Measurements from ENCODE around the gene LHCGR.
"Not testable (repeated sequence)": the region's sequence is repeated elsewhere in the genome, so short reads cannot be mapped to it uniquely, and the experiment has no call there.

LHCGR gene

DNA sequence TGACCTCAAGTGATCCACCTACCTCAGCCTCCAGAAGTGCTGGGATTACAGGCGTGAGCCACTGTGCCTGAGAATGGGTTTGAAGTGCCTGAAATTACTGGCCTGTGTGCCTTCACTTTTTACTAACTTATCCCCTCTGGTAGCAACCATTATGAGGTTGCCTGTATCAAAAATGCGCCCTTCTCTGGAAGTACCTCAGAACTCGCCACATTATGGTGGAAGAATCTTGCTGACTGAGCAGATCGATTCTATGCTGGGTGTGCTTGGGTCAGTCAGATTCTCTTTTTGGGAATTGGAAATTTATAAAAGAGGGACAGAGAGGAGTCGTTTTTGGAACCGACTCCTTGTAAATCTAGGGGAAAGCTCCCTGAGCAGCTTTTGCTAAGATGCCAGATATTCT, 8.2 kb downstream of the LHCGR start:
- no peak overlapping the region for H3K4me3 ChIP-seq (ENCODE audit: control insufficient read depth in 1 of 7, extremely low read depth in 1 of 7, insufficient read depth in 4 of 7, low read depth in 2 of 7, low read length in 6 of 7)
- DNase-seq, result no peak
- 79% methylated on average over 4 of the region's 6 CpGs for WGBS (ENCODE audit: insufficient coverage)
- no peaks in the 10 kb centered on the region for H3K4me1 ChIP-seq (ENCODE audit: control extremely low read depth in 1 of 4, control insufficient read depth in 4 of 4, insufficient read depth in 4 of 4, low read length in 3 of 4)
- no peak overlapping the region for H3K27ac ChIP-seq (ENCODE audit: insufficient read depth in 1 of 2, low read depth in 1 of 2, low read length in 2 of 2, poor library complexity in 1 of 2, severe bottlenecking in 2 of 2)
- no peaks in the 10 kb centered on the region for H3K9me3 ChIP-seq (ENCODE audit: control extremely low read depth in 1 of 5, control insufficient read depth in 4 of 5, insufficient read depth in 2 of 5, low read depth in 1 of 5, low read length in 4 of 5)
- no peaks in the 10 kb centered on the region for H3K27me3 ChIP-seq (replicated peaks in 2 of 5; ENCODE audit: control insufficient read depth in 4 of 5, insufficient read depth in 5 of 5, low read length in 4 of 5)
- no peaks in the 10 kb centered on the region for H3K36me3 ChIP-seq (ENCODE audit: control insufficient read depth in 4 of 4, insufficient read depth in 4 of 4, low read length in 3 of 4)
- ChIA-PET POLR2A (no interaction called here), CTCF (no interaction called here)

DNA sequence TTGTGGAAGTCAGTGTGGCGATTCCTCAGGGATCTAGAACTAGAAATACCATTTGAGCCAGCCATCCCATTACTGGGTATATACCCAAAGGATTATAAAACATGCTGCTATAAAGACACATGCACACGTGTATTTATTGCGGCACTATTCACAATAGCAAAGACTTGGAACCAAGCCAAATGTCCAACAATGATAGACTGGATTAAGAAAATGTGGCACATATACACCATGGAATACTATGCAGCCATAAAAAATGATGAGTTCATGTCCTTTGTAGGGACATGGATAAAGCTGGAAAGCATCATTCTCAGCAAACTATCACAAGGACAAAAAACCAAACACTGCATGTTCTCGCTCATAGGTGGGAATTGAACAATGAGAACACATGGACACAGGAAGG, 16.3 kb downstream of the LHCGR start:
- H3K27ac ChIP-seq (ENCODE audit: insufficient read depth in 1 of 2, low read depth in 1 of 2, low read length in 2 of 2, poor library complexity in 1 of 2, severe bottlenecking in 2 of 2); CTCF ChIA-PET; DNase-seq; H3K36me3 ChIP-seq (ENCODE audit: control insufficient read depth in 4 of 4, insufficient read depth in 4 of 4, low read length in 3 of 4); POLR2A ChIA-PET; H3K9me3 ChIP-seq (ENCODE audit: control extremely low read depth in 1 of 5, control insufficient read depth in 4 of 5, insufficient read depth in 2 of 5, low read depth in 1 of 5, low read length in 4 of 5); H3K4me1 ChIP-seq (ENCODE audit: control extremely low read depth in 1 of 4, control insufficient read depth in 4 of 4, insufficient read depth in 4 of 4, low read length in 3 of 4); H3K4me3 ChIP-seq (ENCODE audit: control insufficient read depth in 1 of 7, extremely low read depth in 1 of 7, insufficient read depth in 4 of 7, low read depth in 2 of 7, low read length in 6 of 7); H3K27me3 ChIP-seq (replicated peaks in 2 of 5; ENCODE audit: control insufficient read depth in 4 of 5, insufficient read depth in 5 of 5, low read length in 4 of 5): not testable (repeated sequence)
- no CpG with 5 or more reads among the region's 4 CpGs for WGBS (ENCODE audit: insufficient coverage)

DNA sequence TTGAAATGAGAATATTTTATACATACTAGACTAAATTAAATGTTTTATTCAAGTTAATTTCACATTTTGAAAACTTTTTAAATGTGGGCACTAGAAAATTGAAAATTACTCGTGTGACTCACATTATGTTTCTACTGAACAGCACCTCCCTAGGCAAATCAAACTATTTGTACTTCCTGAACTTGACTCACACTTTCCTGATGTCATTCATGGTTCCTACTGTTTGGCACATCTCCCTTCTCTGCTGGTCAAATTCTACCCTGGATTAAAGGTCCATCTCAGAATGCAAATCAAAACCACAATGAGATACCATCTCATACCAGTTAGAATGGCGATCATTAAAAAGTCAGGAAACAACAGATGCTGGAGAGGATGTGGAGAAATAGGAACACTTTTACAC, 16.7 kb downstream of the LHCGR start:
- Histone ChIP-seq H3K27ac (ENCODE audit: insufficient read depth in 1 of 2, low read depth in 1 of 2, low read length in 2 of 2, poor library complexity in 1 of 2, severe bottlenecking in 2 of 2) (no peak overlapping the region), H3K4me3 (ENCODE audit: control insufficient read depth in 1 of 7, extremely low read depth in 1 of 7, insufficient read depth in 4 of 7, low read depth in 2 of 7, low read length in 6 of 7) (no peak overlapping the region), H3K27me3 (replicated peaks in 2 of 5; ENCODE audit: control insufficient read depth in 4 of 5, insufficient read depth in 5 of 5, low read length in 4 of 5) (peaks cover 0 to 6% (median 0%) of the 10 kb centered on the region in 5 experiments), H3K36me3 (ENCODE audit: control insufficient read depth in 4 of 4, insufficient read depth in 4 of 4, low read length in 3 of 4) (no peaks in the 10 kb centered on the region), H3K4me1 (ENCODE audit: control extremely low read depth in 1 of 4, control insufficient read depth in 4 of 4, insufficient read depth in 4 of 4, low read length in 3 of 4) (no peaks in the 10 kb centered on the region), H3K9me3 (ENCODE audit: control extremely low read depth in 1 of 5, control insufficient read depth in 4 of 5, insufficient read depth in 2 of 5, low read depth in 1 of 5, low read length in 4 of 5) (no peaks in the 10 kb centered on the region)
- ChIA-PET CTCF (no interaction called here), POLR2A (no interaction called here)
- DNase-seq, result no peak
- WGBS (ENCODE audit: insufficient coverage), result 78% methylated on average over 1 of the region's 2 CpGs

DNA sequence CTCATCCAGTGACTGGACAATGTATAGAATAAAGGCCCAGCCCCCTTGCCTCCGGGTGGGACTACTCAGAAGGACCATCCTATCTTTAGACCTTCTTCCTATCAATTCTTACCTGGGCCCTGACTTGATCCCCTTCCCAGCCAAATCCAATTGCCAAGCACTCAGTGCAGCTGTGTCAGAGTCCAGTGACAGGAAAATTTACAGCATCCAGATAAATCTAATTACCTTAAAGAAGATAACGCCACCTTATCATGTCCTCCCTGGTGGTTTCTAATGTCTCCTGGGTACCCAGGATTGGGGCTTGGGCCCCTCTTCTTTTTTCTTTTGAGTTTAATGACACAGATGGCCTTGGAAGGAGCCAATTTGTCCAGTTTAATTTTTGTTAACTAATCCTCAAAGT, 19.3 kb downstream of the LHCGR start:
- no peak overlapping the region for H3K27ac ChIP-seq (ENCODE audit: insufficient read depth in 1 of 2, low read depth in 1 of 2, low read length in 2 of 2, poor library complexity in 1 of 2, severe bottlenecking in 2 of 2)
- no peak overlapping the region for H3K4me3 ChIP-seq (ENCODE audit: control insufficient read depth in 1 of 7, extremely low read depth in 1 of 7, insufficient read depth in 4 of 7, low read depth in 2 of 7, low read length in 6 of 7)
- no peaks in the 10 kb centered on the region for H3K9me3 ChIP-seq (ENCODE audit: control extremely low read depth in 1 of 5, control insufficient read depth in 4 of 5, insufficient read depth in 2 of 5, low read depth in 1 of 5, low read length in 4 of 5)
- DNase-seq, result no peak
- H3K4me1 ChIP-seq (ENCODE audit: control extremely low read depth in 1 of 4, control insufficient read depth in 4 of 4, insufficient read depth in 4 of 4, low read length in 3 of 4), result no peaks in the 10 kb centered on the region
- WGBS (ENCODE audit: insufficient coverage), result 96% methylated on average over 2 of the region's 2 CpGs
- H3K36me3 ChIP-seq (ENCODE audit: control insufficient read depth in 4 of 4, insufficient read depth in 4 of 4, low read length in 3 of 4), result no peaks in the 10 kb centered on the region
- H3K27me3 ChIP-seq (replicated peaks in 2 of 5; ENCODE audit: control insufficient read depth in 4 of 5, insufficient read depth in 5 of 5, low read length in 4 of 5), result peaks cover 0 to 12% (median 0%) of the 10 kb centered on the region in 5 experiments
- CTCF ChIA-PET, result no interaction called here
- POLR2A ChIA-PET, result no interaction called here

DNA sequence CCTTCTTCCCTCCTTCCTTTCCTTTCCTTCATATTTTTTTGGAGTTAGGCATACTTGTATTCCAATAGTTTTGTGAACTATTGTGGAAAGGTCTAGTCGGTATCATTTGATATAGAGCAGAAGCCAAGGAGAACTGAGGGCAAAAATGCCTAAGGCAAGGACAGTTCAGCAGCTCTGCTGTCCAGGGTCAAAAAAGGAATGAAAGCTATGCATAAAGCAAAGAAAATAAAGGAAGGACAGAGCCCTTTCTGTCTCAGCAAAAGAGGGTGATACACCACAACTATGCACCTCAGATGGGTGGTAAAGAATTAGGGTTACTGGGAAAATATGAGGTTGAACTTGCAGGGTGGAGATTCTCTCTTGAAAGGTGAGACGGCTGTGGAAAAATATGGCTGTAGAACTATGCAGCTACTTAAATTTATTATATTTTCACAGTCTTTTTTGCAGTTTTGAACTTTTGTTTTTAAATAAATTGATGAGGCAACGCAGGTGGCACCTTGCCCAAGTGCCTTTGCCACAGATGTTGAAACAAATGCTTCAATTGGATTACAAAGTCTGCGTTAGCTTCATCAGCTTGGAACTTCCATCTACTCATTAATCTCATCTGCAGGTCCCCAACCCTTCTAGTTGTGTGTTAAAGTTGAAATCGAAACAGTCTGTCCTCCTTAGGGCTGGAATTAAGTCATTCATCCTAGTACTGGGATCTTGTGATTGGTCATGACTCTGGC, 20.8 kb downstream of the LHCGR start:
- Histone ChIP-seq H3K9me3 (ENCODE audit: control extremely low read depth in 1 of 5, control insufficient read depth in 4 of 5, insufficient read depth in 2 of 5, low read depth in 1 of 5, low read length in 4 of 5) (no peaks in the 10 kb centered on the region), H3K36me3 (ENCODE audit: control insufficient read depth in 4 of 4, insufficient read depth in 4 of 4, low read length in 3 of 4) (no peaks in the 10 kb centered on the region), H3K27ac (ENCODE audit: insufficient read depth in 1 of 2, low read depth in 1 of 2, low read length in 2 of 2, poor library complexity in 1 of 2, severe bottlenecking in 2 of 2) (no peak overlapping the region), H3K4me3 (ENCODE audit: control insufficient read depth in 1 of 7, extremely low read depth in 1 of 7, insufficient read depth in 4 of 7, low read depth in 2 of 7, low read length in 6 of 7) (no peak overlapping the region), H3K4me1 (ENCODE audit: control extremely low read depth in 1 of 4, control insufficient read depth in 4 of 4, insufficient read depth in 4 of 4, low read length in 3 of 4) (no peaks in the 10 kb centered on the region), H3K27me3 (replicated peaks in 2 of 5; ENCODE audit: control insufficient read depth in 4 of 5, insufficient read depth in 5 of 5, low read length in 4 of 5) (peaks cover 0 to 12% (median 0%) of the 10 kb centered on the region in 5 experiments)
- POLR2A ChIA-PET, result no interaction called here
- 92% methylated on average over 2 of the region's 5 CpGs for WGBS (ENCODE audit: insufficient coverage)
- no peak for DNase-seq
- CTCF ChIA-PET, result no interaction called here

DNA sequence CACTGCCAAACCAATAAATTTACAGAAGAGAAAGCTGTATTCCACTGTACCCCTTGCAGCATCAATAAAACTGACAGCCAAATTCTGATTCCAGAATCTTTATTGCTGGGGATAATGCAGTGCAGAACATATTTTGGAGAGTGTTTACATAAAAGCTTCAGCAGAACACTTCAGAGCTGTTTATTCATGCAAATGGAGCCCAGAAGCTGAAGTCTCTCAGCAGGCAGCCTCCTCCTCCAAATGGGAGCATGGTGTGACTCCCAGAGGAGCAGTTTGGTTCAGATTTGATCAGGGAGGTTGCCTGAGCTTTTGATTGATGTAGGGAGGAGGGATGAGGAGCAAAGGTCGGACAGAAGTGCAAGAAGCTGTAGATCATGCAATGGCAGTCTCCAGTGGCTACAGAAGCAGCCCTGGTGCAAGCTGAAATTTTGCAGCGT, 22.4 kb downstream of the LHCGR start:
- Histone ChIP-seq H3K4me3 (ENCODE audit: control insufficient read depth in 1 of 7, extremely low read depth in 1 of 7, insufficient read depth in 4 of 7, low read depth in 2 of 7, low read length in 6 of 7) (no peak overlapping the region), H3K9me3 (ENCODE audit: control extremely low read depth in 1 of 5, control insufficient read depth in 4 of 5, insufficient read depth in 2 of 5, low read depth in 1 of 5, low read length in 4 of 5) (no peaks in the 10 kb centered on the region), H3K4me1 (ENCODE audit: control extremely low read depth in 1 of 4, control insufficient read depth in 4 of 4, insufficient read depth in 4 of 4, low read length in 3 of 4) (no peaks in the 10 kb centered on the region), H3K27me3 (replicated peaks in 2 of 5; ENCODE audit: control insufficient read depth in 4 of 5, insufficient read depth in 5 of 5, low read length in 4 of 5) (peaks cover 0 to 12% (median 0%) of the 10 kb centered on the region in 5 experiments), H3K36me3 (ENCODE audit: control insufficient read depth in 4 of 4, insufficient read depth in 4 of 4, low read length in 3 of 4) (no peaks in the 10 kb centered on the region), H3K27ac (ENCODE audit: insufficient read depth in 1 of 2, low read depth in 1 of 2, low read length in 2 of 2, poor library complexity in 1 of 2, severe bottlenecking in 2 of 2) (no peak overlapping the region)
- 86% methylated on average over 1 of the region's 2 CpGs for WGBS (ENCODE audit: insufficient coverage)
- ChIA-PET POLR2A (no interaction called here), CTCF (no interaction called here)
- no peak for DNase-seq

DNA sequence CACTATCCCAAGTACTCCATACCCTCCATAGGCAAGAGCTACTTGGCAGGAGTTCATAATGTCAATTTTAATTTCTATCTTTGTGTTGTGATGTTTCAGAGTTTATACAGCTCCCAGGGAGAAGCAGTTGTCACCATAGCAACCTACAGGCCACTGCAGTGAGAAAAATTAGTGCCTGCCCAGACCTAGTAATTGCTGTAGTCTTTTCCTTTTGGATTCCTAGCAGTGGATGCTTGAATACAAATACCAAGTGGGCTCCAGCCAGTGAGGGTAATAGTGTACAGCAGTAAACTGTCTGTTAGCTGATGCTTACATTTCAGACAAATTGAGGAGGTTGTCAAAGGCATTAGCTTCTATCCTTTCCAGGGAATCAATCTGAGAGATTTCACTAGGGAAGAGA, 26.7 kb downstream of the LHCGR start:
- Histone ChIP-seq H3K9me3 (ENCODE audit: control extremely low read depth in 1 of 5, control insufficient read depth in 4 of 5, insufficient read depth in 2 of 5, low read depth in 1 of 5, low read length in 4 of 5) (no peaks in the 10 kb centered on the region), H3K4me3 (ENCODE audit: control insufficient read depth in 1 of 7, extremely low read depth in 1 of 7, insufficient read depth in 4 of 7, low read depth in 2 of 7, low read length in 6 of 7) (no peak overlapping the region), H3K27ac (ENCODE audit: insufficient read depth in 1 of 2, low read depth in 1 of 2, low read length in 2 of 2, poor library complexity in 1 of 2, severe bottlenecking in 2 of 2) (no peak overlapping the region), H3K4me1 (ENCODE audit: control extremely low read depth in 1 of 4, control insufficient read depth in 4 of 4, insufficient read depth in 4 of 4, low read length in 3 of 4) (no peaks in the 10 kb centered on the region), H3K27me3 (replicated peaks in 2 of 5; ENCODE audit: control insufficient read depth in 4 of 5, insufficient read depth in 5 of 5, low read length in 4 of 5) (peaks cover 0 to 6% (median 0%) of the 10 kb centered on the region in 5 experiments), H3K36me3 (ENCODE audit: control insufficient read depth in 4 of 4, insufficient read depth in 4 of 4, low read length in 3 of 4) (no peaks in the 10 kb centered on the region)
- no peak for DNase-seq
- ChIA-PET CTCF (no interaction called here), POLR2A (no interaction called here)

Measured in common myeloid progenitor, CD34-positive (primary cell).